NCI-H128 (cell line): ENCODE data around the gene ADARB2.
"Not testable (repeated sequence)": the region's sequence is repeated elsewhere in the genome, so short reads cannot be mapped to it uniquely, and the experiment has no call there.

ENCODE experiments used
- DNase-seq: peaks from one replicate; lab custom pipeline; 2025; ENCODE audit not compliant: unreplicated experiment; lab: John Stamatoyannopoulos, UW

The ADARB2 gene

DNA sequence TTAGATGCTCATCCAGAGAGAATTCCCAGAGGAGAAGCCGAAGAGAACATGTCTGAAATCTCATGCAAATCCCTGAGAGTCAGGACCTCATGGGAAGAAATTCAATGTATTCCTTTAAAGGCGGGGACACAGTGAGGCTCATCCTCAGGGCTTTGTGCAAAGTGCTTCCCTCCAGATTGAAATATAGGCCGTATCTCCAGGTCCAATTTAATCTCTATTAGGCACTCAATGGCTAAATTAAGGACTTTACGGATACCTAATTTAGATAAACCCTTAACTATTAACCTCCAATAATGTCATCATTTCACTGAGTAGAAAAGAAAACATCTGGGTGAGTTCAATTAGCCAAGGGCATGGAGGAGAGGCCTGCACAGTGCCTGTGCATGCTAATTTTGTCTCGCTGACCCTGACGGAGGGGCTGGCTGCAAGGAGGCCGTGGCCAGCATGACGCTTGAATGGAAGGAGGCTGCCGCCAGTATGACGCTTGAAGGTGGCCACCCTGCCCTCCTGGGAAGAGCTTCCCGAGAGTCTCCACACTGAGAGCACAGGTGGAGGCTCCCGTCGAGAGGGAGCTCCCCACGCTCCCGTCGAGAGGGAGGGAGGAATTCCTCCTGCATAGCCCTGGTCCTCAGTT lies 287.6 kb downstream of the ADARB2 start:
- no peak for DNase-seq

DNA sequence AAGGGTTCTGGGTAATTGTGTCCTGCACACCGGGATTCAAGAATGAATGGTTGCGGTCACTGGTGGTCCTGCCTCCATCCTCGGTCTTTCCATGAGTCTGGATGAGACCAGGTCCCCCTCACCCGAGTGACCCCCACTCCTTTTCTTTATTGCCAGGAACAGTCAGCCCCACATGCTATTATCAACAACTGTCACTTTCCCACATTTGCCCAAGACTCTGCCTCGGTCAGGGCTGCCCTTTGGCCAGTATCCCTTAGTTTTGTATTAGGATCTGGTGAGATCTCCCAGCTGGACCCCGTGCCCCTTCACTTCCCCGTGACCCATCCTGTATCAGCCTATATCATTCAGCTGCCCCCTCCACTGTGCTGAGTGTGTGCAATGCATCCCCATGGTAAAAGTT lies 288.3 kb downstream of the ADARB2 start:
- no peak for DNase-seq

DNA sequence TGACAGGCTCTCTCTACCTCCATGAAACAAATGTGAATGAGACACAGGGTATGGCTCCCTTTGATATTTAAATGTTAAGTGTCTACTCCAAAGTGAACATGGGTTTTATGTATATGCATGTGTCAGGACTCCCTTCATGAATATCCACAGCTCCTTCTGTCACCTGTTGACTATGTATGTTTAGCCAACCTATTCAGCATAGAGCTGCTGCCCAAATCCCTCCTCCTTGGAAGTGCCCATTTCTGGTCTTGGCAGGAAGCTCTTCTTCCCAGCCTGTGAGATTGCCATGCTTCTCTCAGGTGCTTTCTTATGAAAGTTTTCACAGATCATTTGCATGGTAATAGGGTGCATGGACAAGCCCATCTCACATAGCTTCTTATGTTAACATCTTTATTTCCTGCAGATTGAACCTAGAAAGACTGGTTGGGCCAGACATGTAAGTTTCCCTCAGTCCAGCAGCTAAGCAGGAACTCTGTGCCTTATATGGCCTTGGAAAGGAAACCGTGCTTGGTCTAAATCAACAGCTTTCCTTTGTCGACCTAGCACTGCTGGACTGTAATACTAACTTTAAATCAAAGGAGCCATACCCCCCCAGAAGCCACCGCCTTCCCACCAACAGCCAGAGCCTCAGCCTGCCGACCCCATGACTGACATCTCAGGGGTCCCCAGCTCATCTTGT lies 288.9 kb downstream of the ADARB2 start:
- no peak for DNase-seq

DNA sequence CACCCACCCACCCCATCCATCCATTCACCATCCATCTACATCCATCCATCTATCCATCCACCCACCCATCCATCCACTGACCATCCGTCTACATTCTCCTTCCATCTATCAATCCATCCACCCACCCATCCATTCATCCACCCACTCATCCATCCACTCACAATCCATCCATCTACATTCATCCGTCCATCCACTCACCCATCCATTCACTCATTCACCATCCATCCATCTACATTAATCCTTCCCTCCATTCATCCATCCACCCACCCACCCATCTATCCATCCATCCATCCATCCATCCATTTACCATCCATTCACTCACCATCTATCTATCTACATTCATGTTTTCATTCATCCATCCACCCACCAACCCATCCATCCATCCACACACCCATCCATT lies 292.5 kb downstream of the ADARB2 start:
- no peak for DNase-seq

GRCh38 chr10:1440897-1441296 lies 296.4 kb downstream of the ADARB2 start:
- no peak for DNase-seq

DNA sequence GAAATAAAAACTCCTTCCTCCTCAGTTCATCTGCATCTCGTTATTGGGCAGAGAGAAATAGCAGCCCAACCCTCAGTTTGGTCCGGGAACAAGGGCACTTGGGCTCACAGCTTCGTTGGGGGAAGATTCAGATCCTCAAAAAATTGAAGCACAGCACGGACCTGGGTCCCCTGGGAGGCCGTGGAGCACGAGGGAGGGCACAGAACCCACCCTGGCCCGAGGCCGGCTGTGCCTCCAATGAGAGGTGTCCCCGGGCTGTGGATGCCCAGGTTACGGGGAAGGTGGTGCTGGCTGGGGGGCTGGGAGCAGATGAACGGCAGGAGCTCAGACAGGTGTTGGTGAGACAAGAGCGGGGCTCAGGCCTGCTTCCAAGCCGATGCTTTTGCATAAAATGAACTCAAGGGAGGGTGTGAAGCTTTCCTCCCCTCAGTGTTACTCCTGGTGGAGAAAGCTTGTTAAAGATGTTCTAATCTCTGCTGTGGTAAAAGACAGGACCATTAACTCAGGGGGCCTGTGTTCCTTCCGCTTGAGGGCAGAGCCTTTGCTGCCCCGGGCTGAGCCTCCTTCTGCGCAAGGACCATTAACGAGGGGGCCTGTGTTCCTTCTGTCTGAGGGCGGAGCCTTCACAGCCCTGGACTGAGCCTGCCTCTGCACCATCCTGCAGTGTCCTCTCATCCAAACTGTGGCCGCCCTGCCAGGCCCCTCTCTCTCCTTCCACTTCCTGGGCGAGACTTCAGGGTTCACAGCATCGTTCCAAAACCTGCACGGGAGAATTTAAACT lies 302.2 kb downstream of the ADARB2 start:
- no peak for DNase-seq

GRCh38 chr10:1434202-1434601 lies 303.1 kb downstream of the ADARB2 start:
- DNase-seq, result peak; percentile 63

- DNase-seq, result no peak
These were observed 305.2 kb downstream of the ADARB2 start for GRCh38 chr10:1432161-1432560.

DNA sequence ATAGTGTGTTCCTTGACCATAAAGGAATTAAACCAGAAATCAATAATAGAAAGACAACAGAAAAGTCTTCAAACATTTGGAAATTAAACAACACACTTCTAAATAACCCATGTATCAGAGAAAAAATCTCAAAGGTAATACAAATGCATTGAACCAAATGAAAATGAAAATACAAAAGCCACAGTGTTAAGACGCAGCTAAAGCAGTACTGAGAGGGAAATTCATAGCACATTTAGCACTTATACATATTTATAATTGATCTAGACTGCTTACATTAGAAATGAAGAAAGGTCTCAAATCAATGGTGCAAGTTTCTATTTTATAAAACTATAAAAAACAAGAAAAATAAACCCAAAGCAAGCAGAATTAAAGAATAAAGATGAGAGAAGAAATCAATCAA lies 306.1 kb downstream of the ADARB2 start:
- DNase-seq, result no peak

- DNase-seq, result not testable (repeated sequence)
These were observed 309.7 kb downstream of the ADARB2 start for GRCh38 chr10:1427521-1428186.

DNA sequence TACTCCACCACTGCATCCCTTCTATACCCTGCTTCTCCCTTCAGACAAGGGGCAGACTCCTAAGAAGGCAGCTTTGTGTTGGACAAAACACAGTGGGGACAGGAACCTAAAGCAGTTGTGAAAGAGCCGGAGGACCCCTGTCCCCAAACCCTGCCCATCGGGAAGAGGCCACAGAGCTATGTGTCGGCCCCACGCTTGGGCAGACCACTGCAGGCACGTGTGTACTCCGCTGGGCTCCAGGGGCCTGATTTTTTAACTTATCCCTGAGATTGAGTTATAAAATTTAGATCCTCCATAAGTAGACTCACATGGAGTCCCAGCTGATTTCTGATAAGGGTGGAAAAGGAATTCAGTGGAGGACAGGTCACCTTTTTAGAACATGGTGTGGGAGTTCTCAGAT lies 310.5 kb downstream of the ADARB2 start:
- DNase-seq, result no peak

- no peak for DNase-seq
These were observed 311.4 kb downstream of the ADARB2 start for GRCh38 chr10:1425879-1426278.

DNA sequence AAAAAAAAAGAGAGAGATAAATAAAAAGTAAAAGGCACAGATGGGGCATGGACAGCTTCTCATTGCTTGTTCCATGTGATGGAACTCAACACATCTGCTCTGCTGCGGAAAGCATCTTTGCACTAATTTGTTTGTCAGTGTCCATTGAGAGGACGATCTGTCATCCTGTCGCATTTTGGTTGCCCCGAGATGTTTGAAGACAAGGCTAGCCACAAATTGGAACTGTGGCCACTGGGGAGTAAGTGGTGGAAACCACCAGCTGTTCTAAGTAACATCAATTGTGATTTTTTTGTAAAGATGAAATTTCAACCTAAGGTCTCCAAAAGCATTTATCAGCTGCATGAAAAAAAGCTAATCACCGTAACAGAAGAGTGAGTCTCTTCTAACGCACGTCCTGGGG lies 312.7 kb downstream of the ADARB2 start:
- DNase-seq, result no peak

DNA sequence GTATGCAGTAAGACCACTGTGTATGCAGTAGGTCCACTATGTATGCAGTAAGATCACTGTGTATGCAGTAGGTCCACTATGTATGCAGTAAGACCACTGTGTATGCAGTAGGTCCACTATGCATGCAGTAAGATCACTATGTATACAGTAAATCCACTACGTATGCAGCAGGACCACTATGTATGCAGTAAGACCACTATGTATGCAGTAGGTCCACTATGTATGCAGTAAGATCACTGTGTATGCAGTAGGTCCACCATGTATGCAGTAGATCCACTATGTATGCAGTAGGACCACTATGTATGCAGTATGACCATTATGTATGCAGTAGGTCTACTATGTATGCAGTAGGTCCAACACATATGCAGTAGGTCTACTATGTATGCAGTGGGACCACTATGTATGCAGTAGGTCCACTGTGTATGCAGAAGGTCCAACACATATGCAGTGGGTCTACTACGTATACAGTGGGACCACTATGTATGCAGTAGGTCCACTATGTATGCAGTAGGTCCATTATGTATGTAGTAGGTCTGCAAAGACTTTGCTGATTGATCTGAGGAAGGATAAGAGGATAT lies 313.6 kb downstream of the ADARB2 start:
- no peak for DNase-seq

GRCh38 chr10:1422275-1422674 lies 315.1 kb downstream of the ADARB2 start:
- no peak for DNase-seq

DNA sequence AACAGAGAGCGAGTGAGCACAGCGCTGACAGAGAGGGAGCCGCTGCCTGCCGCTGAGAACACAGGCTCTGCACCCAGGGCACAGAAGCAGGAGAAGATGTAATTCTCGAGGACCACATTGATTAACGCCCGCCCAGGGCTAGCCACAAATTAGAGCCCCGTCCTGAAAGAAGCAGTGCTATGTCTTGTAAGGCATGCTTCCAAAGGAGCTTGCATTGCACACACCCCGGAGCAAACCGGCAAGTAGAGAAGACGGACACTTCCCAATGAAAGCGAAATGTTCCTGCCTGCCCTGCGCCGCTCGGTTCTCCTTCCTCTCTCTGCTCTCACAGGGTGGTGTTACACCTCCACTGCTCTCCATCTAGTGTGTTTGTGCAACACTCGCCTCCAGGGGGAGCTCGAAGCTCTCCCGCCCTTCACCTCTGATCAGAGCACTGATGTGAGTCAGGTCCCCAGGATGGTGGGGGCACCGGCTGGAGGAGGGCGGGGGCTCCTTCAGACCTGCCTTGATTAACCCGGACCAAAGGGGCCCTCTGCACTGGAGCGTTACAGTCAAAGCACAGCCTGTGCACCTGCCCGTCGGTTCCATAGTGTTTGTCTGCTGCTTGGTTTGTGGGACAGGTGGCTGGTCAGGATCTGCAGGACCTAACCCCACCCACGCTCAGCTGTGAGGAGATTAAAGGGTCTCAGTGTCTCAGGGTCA lies 316.5 kb downstream of the ADARB2 start:
- DNase-seq, result peak; percentile 81

- DNase-seq, result no peak
These were observed 317.3 kb downstream of the ADARB2 start for GRCh38 chr10:1419796-1420610.

DNA sequence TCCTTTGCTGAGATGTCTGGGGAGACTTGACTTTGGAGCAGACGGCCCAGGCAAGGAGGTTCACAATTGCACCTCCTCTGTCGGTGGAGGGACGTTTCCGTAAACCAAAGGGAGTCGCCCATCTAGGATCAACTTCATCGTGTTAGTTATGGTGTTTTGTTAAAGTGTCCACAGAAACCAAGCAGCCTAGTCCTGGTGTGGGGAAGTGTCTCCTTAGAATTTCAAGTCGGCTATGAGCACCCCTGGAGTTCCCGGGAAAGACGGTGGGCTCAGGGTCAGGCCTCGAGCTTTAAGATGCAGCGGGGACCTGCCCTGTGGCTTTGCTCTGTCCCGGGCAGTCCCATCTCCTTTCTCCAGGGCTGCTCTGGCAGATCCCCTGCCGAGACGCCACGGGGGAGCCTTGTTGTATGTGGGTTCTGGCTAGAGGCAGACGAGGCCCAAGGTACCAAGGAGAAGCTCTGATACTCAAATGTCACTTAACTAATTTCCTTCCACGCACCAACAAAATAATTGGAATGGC lies 319.2 kb downstream of the ADARB2 start:
- DNase-seq, result no peak

GRCh38 chr10:1417574-1417973 lies 319.8 kb downstream of the ADARB2 start:
- DNase-seq, result no peak
